Hair follicle dermal papilla cell (primary cell): ENCODE measurements around the gene WBP1. TPM values are rescaled to one million over a fixed set of nuclear protein-coding genes. Genes with fewer than 3 reads are reported as not detected.

Source experiments
- total RNA-seq: library from RNA; depleted of rRNA; stranded (reverse); fragments of >200 nt; gene quantifications from 2 replicates; pipeline ENCODE4 v1.2.3, GENCODE V29; 2012

Gene WBP1
- 42.7 and 54.3 TPM in 2 replicates for total RNA-seq

GRCh38 chr2:74458132-74458937, at the start of gene WBP1:
Gene WBP1 (plus strand): TSS chr2:74458438. CDS start chr2:74458603, 165 bp downstream.

GRCh38 chr2:74421221-74421870, 36.9 kb upstream of the WBP1 start, which contains the start of the genes C2orf81 and WDR54:
Gene C2orf81 (minus strand): TSS chr2:74421619. CDS start chr2:74421560, 59 bp downstream.
Gene WDR54 (plus strand): TSS chr2:74421730. CDS start chr2:74422154, 424 bp downstream.

GRCh38 chr2:74441690-74442482, 16.4 kb upstream of the WBP1 start, which contains the start of gene RTKN:
Gene RTKN (minus strand): TSS chr2:74441937. CDS start chr2:74441816, 121 bp downstream.

GRCh38 chr2:74454654-74455511, 3.4 kb upstream of the WBP1 start, which contains the start of gene INO80B:
Gene INO80B (plus strand): TSS chr2:74455087. CDS start chr2:74455117, 30 bp downstream.

GRCh38 chr2:74472086-74472944, 14.1 kb downstream of the WBP1 start, which contains the start of gene MRPL53:
Gene MRPL53 (minus strand): TSS chr2:74472680. CDS start chr2:74472660, 20 bp downstream.

GRCh38 chr2:74482801-74483674, 24.8 kb downstream of the WBP1 start, which contains the start of the genes CCDC142 and TTC31:
Gene CCDC142 (minus strand): TSS chr2:74482998. CDS start chr2:74482837, 161 bp downstream.
Gene TTC31 (plus strand): TSS chr2:74483081. CDS start chr2:74483096, 15 bp downstream.

GRCh38 chr2:74499267-74499939, 41.2 kb downstream of the WBP1 start, which contains the start of gene LBX2:
Gene LBX2 (minus strand): TSS chr2:74499603. CDS start chr2:74499537, 66 bp downstream.

GRCh38 chr2:74507145-74507925, 49.1 kb downstream of the WBP1 start, which contains the start of gene PCGF1:
Gene PCGF1 (minus strand): TSS chr2:74507695. CDS start chr2:74507668, 27 bp downstream.

Other genes with a start within 250 kb of the WBP1 start
- 0.81 and 1.1 TPM in 2 replicates for gene SLC4A5, start 115.0 kb upstream of the WBP1 start, total RNA-seq
- gene DCTN1, start 78.1 kb upstream of the WBP1 start, total RNA-seq = 166 and 172 TPM in 2 replicates
- 3.1 and 3.8 TPM in 2 replicates for gene C2orf81, start 36.8 kb upstream of the WBP1 start, total RNA-seq
- gene WDR54, start 36.7 kb upstream of the WBP1 start, total RNA-seq = 20.3 and 25.6 TPM in 2 replicates
- 19.2 and 21.7 TPM in 2 replicates for gene RTKN, start 16.5 kb upstream of the WBP1 start, total RNA-seq
- gene INO80B, start 3.4 kb upstream of the WBP1 start, total RNA-seq = 12.8 and 23.1 TPM in 2 replicates
- 48.5 and 63.1 TPM in 2 replicates for gene MOGS, start 6.9 kb downstream of the WBP1 start, total RNA-seq
- gene MRPL53, start 14.2 kb downstream of the WBP1 start, total RNA-seq = 19.3 and 21.6 TPM in 2 replicates
- gene CCDC142, start 24.6 kb downstream of the WBP1 start, total RNA-seq = 17.7 and 27.6 TPM in 2 replicates
- gene TTC31, start 24.6 kb downstream of the WBP1 start, total RNA-seq = 17.0 and 19.0 TPM in 2 replicates
- 1.9 and 2.1 TPM in 2 replicates for gene LBX2, start 41.2 kb downstream of the WBP1 start, total RNA-seq
- gene PCGF1, start 49.3 kb downstream of the WBP1 start, total RNA-seq = 28.4 and 34.1 TPM in 2 replicates
- gene TLX2, start 56.0 kb downstream of the WBP1 start, total RNA-seq = not detected in 2 replicates
- 0.16 TPM in 1 of 2 replicates, not detected in the other for gene DQX1, start 67.8 kb downstream of the WBP1 start, total RNA-seq
- gene AUP1, start 71.3 kb downstream of the WBP1 start, total RNA-seq = 65.1 and 68.2 TPM in 2 replicates
- 41.3 and 42.7 TPM in 2 replicates for gene HTRA2, start 71.5 kb downstream of the WBP1 start, total RNA-seq
- 14.7 and 20.6 TPM in 2 replicates for gene LOXL3, start 95.5 kb downstream of the WBP1 start, total RNA-seq
- 31.0 and 31.3 TPM in 2 replicates for gene DOK1, start 96.3 kb downstream of the WBP1 start, total RNA-seq
- 0.12 and 0.16 TPM in 2 replicates for gene M1AP, start 189.9 kb downstream of the WBP1 start, total RNA-seq
- gene SEMA4F, start 195.8 kb downstream of the WBP1 start, total RNA-seq = 9.7 and 10.1 TPM in 2 replicates